VCaP (cell line): ENCODE results near the gene SPOCK1.

Experiments used
- H3K27ac ChIP-seq: fragments of 450-650 bp; 2 replicates; pipeline ENCODE4 v1.5.1; 2017
- TF ChIP-seq, protein P1 (sequence below): fragments of 450-650 bp; conservative IDR thresholded peaks from 2 replicates; pipeline ENCODE4 v1.5.1; 2017; ENCODE audit warnings: mild to moderate bottlenecking, moderate library complexity

SPOCK1 gene

DNA sequence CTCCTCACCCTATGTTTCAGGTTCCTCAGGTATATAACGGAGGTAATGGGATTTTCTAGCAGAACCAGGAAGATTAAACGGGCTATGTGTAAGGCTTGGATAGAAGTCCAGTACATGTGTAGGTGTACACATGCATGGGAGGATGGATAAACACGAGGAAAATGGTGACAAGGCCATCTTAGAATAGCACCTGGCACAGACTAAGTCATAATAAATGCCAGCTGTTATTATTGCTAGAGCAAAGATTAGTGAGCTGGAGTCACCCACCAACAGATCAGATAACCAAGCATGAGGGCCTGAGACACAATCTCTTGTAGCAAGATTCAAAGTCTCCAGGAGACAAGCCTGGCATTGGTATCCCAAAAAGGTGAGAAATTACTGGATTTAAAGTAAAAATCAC lies 21.1 kb downstream of the SPOCK1 start:
- TF ChIP-seq, protein P1, sequence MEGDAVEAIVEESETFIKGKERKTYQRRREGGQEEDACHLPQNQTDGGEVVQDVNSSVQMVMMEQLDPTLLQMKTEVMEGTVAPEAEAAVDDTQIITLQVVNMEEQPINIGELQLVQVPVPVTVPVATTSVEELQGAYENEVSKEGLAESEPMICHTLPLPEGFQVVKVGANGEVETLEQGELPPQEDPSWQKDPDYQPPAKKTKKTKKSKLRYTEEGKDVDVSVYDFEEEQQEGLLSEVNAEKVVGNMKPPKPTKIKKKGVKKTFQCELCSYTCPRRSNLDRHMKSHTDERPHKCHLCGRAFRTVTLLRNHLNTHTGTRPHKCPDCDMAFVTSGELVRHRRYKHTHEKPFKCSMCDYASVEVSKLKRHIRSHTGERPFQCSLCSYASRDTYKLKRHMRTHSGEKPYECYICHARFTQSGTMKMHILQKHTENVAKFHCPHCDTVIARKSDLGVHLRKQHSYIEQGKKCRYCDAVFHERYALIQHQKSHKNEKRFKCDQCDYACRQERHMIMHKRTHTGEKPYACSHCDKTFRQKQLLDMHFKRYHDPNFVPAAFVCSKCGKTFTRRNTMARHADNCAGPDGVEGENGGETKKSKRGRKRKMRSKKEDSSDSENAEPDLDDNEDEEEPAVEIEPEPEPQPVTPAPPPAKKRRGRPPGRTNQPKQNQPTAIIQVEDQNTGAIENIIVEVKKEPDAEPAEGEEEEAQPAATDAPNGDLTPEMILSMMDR = no peak
- H3K27ac ChIP-seq = no peak overlapping the region

DNA sequence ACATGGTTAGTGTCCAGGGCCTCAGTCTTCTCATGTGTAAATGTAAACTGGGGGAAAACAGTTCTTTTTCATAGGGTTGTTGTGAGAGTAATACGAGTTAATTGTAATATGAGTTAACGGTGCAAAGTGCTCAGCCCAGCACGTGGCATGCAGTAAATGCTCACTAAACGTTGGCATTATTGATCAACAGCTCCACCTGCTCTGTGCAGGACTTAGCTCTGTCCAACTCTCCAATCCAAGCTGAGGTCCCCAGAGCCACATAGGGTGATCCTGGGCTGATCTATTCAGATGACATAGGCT lies 28.3 kb downstream of the SPOCK1 start:
- no peak overlapping the region for H3K27ac ChIP-seq
- TF ChIP-seq, protein P1 = no peak

DNA sequence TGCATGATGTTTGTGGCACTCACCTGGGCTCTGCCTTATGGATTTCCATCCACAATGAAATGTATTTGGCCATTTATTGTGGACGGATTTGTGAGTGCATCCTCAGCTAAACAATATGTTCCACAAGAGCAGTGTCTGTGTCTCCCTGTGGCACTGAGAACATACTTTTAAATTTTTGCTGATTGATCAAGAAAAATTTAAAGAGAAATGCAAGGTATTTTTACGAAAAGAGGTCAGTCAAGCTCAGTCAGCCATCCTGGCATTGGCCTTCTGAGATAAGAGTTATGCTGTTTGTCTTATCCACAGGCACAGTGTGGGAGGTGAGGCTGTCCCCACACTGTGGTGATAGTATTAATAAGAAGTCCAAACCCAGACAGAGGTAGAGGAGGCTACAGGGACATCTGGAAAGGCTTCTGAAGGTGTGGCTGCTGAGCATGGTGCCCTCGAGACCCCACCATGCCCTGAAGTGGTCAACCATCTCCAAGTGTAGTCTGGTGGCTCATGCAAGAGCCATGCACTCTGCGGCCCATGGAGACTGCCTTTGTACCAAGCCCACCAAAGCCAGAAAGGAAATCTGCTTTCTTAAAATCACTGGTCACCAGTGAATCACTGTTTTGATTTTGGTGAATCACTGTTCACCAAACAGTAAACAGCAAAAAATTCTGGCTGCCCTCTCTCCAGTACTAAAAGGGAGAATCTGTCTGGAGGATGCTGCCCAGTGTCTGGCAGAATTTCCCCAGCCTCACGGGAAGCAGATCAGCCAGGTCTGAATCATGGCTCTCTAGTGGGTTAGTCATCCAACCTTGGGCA lies 28.8 kb downstream of the SPOCK1 start:
- TF ChIP-seq, protein P1 = no peak
- no peak overlapping the region for H3K27ac ChIP-seq

DNA sequence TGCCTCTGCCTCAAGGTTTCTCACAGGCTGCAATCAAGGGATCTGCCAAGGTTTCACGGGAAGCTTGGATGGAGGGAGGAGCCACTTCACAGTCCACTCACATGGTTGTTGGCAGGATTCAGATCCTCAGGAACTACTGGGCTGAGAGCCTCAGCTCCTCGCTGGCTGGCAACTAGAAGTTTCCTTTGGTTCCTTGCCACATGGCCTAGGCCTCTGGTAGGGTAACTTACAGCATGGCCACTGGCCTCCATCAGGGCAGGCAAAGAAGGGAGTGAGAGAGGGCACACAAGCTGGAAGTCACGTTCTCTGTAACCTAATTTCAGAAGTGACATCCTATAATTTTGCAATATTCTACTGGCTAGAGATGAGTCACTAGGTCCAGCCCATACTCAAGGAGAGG lies 32.2 kb downstream of the SPOCK1 start:
- TF ChIP-seq, protein P1 = no peak
- H3K27ac ChIP-seq = no peak overlapping the region

DNA sequence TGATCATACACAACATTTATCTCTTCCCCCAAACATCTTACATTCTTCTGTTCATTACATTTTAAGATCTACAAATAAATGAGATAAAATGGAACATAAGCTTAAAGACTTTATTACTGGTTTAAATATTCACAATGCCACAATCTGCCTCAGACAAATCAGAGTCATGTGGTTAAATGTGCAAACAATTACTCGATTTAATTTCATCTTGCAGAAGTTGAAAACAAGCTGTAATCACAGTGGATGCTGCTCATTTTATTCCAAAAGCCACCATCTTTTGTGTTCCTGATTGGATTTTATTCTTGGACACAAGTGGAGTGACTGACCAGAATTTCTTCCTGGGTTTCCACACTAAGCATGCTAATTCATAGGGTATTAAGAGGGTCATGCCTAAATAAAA lies 33.2 kb downstream of the SPOCK1 start:
- H3K27ac ChIP-seq = no peak overlapping the region
- TF ChIP-seq, protein P1 = no peak

DNA sequence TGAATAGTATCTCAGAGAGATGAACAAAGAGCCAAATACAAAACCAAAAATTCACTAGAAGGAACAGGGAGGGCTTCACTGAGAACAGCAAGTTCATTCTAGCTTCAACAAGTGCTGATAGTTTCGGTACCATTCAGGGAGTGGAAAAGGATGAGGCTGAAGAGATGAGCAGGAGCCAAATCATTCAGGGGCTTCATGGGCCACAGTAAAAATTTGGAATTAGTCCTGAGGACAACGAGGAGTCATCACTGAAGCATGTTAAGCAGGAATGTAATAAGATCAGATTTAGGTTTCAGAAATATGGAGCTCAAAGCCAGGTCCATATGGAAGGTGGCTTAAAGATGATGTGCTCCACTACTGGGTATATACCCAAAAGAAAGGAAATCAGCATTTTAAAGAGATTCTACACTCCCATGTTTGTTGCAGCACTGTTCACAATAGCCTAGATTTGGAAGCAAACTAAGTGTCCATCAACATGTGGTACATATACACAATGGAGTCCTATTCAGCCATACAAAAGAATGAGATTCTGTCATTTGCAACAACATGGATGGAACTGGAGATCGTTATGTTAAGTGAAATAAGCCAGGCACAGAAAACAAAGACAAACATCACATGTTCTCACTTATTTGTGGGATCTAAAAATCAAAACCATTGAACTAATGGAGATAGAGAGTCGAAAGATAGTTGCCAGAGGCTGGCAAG lies 36.2 kb downstream of the SPOCK1 start:
- TF ChIP-seq, protein P1 = no peak
- H3K27ac ChIP-seq = no peak overlapping the region

DNA sequence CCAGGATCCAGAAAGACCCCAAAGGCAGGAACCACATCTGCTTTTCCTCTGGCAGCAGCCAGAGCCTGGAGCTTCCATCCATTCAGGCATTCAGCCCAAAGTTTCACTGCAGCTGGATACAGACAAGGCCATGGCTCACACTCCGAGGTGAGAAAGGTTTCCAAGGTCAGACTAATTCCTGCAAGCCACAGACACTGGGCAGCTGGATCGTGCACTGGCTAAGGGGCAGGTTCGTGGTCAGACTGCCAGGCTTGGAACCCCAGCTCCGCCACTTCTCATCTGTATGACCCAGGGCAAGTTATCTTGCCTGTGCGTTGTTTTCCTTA lies 36.9 kb downstream of the SPOCK1 start:
- H3K27ac ChIP-seq = no peak overlapping the region
- TF ChIP-seq, protein P1 = no peak
